ENCODE data around the gene NFAM1. TPM values are rescaled to one million over a fixed set of nuclear protein-coding genes. Genes with fewer than 3 reads are reported as not detected.

Gene NFAM1
- total RNA-seq, 1 experiment from 2014 or later, result 0.12 TPM

- ATAC-seq, result no peak
Measured at GRCh38 chr22:42410708-42411107, 21.5 kb downstream of the NFAM1 start.

More at GRCh38 chr22:42410708-42411107, 21.5 kb downstream of the NFAM1 start:
- ChIA-PET RAD21 (ENCODE audit: low non-redundant PET in 1 of 2, low total read pairs in 2 of 2, uncharacterized antibody in 2 of 2, unreplicated experiment in 2 of 2) (no interaction called here), CTCF (no interaction called here), POLR2A (no interaction called here)
- H3K4me1 ChIP-seq (ENCODE audit: control insufficient read depth in 1 of 2, insufficient read depth in 2 of 2, low read length in 2 of 2), result no peaks in the 10 kb centered on the region
- BruUV-seq (replicated peaks), result no TSS peak
- DNase-seq (ENCODE audit: low read depth, low spot score), result no peak
- H3K4me2 ChIP-seq (ENCODE audit: low read length), result no peak overlapping the region
- no peaks in the 10 kb centered on the region for H3K9me3 ChIP-seq (ENCODE audit: control insufficient read depth in 1 of 2, insufficient read depth in 1 of 2, low read depth in 1 of 2, low read length in 2 of 2)
- H3K27me3 ChIP-seq (ENCODE audit: insufficient read depth, low read length), result no peaks in the 10 kb centered on the region
- H3K9ac ChIP-seq (ENCODE audit: low read length), result no peak overlapping the region
- no peak overlapping the region for H2AFZ ChIP-seq (ENCODE audit: low read depth, low read length, poor library complexity, severe bottlenecking)
- H3K36me3 ChIP-seq (ENCODE audit: control insufficient read depth in 1 of 2, insufficient read depth in 2 of 2, low read length in 2 of 2), result no peaks in the 10 kb centered on the region
- intact Hi-C loops (cut with micrococcal nuclease), result no loop called here
- TF ChIP-seq ZBTB33 (IDR thresholded peaks at IDR 0.05; ENCODE audit: extremely low read depth, insufficient replicate concordance, low read length), result no peak
- no peak for TF ChIP-seq SP1 (IDR thresholded peaks at IDR 0.05; ENCODE audit: low read depth)
- TF ChIP-seq CTCF (IDR thresholded peaks at IDR 0.05 in 2 of 3, conservative IDR thresholded peaks at IDR 0.05 in 1 of 3; ENCODE audit: borderline replicate concordance in 1 of 3, insufficient read depth in 1 of 3, low read depth in 2 of 3, low read length in 2 of 3), result no peak
- no peak for TF ChIP-seq EGR1 (IDR thresholded peaks at IDR 0.05; ENCODE audit: low read depth)
- no peak for TF ChIP-seq ZNF274 (IDR thresholded peaks at IDR 0.05; ENCODE audit: low read depth, low read length)
- no peak overlapping the region for H3K27ac ChIP-seq (ENCODE audit: low read depth, low read length)
- H4K20me1 ChIP-seq (ENCODE audit: insufficient read depth), result no peaks in the 10 kb centered on the region
- H3K9me2 ChIP-seq (ENCODE audit: insufficient read depth), result no peaks in the 10 kb centered on the region
- H3K4me3 ChIP-seq (replicated peaks in 1 of 2; ENCODE audit: low read depth in 1 of 2, low read length in 2 of 2), result no peak overlapping the region
- no peaks in the 10 kb centered on the region for H3K79me2 ChIP-seq (ENCODE audit: insufficient read depth, low read length)
